ENCODE results near the gene KHDRBS2. TPM values are rescaled to one million over a fixed set of nuclear protein-coding genes. Genes with fewer than 3 reads are reported as not detected.

Gene KHDRBS2
- total RNA-seq, 4 donors from 2014 or later = 0.47 to 23.9 (median 3.0) TPM

DNA sequence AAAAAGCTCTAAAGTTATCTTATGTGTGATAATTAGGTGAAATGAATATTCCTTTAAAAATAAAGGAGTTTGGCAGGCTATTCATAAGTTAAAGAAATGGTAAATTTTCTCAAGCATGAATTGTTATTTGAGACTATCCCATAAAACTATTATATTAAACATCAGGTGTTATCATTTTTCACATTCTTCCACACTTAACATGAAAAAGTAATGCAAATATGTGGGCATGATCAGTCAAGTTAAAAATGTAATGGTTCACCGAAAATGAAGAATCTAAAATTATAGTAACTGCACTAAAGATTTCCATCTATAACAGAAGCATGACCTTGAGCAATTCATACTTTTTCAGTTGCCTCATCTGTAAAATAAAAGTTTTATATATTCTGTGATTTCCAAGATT lies 110.8 kb downstream of the KHDRBS2 start:
- Histone ChIP-seq H3K4me1 (no peaks in the 10 kb centered on the region), H3K36me3 (no peaks in the 10 kb centered on the region), H3K9me3 (no peaks in the 10 kb centered on the region), H3K4me3 (no peak overlapping the region), H3K27me3 (no peaks in the 10 kb centered on the region), H3K27ac (no peak overlapping the region)
- DNase-seq = no peak
- no peak for TF ChIP-seq POLR2A (IDR thresholded peaks at IDR 0.05)
- TF ChIP-seq, protein P1, sequence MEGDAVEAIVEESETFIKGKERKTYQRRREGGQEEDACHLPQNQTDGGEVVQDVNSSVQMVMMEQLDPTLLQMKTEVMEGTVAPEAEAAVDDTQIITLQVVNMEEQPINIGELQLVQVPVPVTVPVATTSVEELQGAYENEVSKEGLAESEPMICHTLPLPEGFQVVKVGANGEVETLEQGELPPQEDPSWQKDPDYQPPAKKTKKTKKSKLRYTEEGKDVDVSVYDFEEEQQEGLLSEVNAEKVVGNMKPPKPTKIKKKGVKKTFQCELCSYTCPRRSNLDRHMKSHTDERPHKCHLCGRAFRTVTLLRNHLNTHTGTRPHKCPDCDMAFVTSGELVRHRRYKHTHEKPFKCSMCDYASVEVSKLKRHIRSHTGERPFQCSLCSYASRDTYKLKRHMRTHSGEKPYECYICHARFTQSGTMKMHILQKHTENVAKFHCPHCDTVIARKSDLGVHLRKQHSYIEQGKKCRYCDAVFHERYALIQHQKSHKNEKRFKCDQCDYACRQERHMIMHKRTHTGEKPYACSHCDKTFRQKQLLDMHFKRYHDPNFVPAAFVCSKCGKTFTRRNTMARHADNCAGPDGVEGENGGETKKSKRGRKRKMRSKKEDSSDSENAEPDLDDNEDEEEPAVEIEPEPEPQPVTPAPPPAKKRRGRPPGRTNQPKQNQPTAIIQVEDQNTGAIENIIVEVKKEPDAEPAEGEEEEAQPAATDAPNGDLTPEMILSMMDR (IDR thresholded peaks at IDR 0.05) = no peak

DNA sequence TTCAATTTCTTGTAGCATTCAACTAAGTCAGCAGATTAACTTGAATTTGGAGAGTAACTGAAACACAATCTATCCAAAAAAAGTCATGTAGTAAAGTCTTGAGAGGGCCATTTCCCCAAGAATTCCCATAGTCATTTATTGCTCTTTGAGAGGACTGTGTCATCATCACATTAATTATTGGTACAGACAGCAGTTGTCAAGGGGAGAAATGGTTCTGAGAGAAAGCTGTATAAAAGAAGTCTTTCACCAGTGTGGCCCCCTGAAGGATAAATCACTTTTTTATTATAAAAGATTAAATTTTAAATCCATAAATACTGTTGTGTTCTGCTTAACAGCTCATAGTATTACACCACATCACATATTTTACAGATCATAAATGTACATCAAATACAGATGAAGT lies 111.5 kb downstream of the KHDRBS2 start:
- Histone ChIP-seq H3K27me3 (no peaks in the 10 kb centered on the region), H3K4me1 (no peaks in the 10 kb centered on the region), H3K27ac (no peak overlapping the region), H3K36me3 (no peaks in the 10 kb centered on the region), H3K4me3 (no peak overlapping the region), H3K9me3 (no peaks in the 10 kb centered on the region)
- TF ChIP-seq, protein P1 (IDR thresholded peaks at IDR 0.05) = no peak
- TF ChIP-seq POLR2A (IDR thresholded peaks at IDR 0.05) = no peak
- DNase-seq = no peak

DNA sequence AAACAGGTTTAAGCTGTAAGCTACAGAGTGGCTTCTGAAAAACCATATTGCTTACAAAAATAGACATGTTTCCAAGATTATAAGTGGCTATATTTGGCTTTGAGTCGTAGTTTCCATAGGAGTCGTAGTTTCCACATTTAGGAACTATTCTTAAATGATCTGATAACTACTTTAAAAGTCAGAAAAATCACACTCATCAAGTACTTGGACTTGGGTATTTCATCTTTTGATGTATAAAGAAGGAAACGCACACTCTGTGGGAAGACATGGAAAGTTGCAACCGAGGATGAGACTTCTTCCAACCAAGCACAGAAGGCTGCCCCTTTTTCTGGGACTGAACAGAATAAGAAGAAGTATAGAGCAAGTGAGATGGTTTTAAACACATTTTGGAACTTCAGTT lies 118.3 kb downstream of the KHDRBS2 start:
- TF ChIP-seq, protein P1 (IDR thresholded peaks at IDR 0.05) = no peak
- TF ChIP-seq POLR2A (IDR thresholded peaks at IDR 0.05) = no peak
- Histone ChIP-seq H3K36me3 (no peaks in the 10 kb centered on the region), H3K9me3 (no peaks in the 10 kb centered on the region), H3K4me1 (no peaks in the 10 kb centered on the region), H3K4me3 (no peak overlapping the region), H3K27ac (no peak overlapping the region), H3K27me3 (no peaks in the 10 kb centered on the region)
- DNase-seq = no peak

DNA sequence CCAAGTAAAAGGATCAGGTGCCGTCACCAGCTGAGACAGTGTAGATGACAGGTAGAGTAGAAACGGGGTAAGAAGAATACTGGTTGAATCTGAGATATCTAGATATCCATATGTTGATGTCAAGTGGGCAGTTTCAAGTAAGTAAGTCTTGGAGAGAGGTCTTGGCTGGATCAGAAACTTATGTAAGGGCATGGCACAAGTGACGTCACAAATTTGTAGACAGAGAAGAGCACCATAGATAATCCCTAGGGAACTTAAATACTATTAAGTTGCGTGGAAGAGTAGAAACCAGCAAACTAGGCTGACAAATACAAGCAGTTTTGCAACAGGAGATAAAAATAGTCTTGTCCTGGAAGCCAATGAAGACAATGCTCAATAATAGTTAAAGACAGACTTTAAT lies 123.2 kb downstream of the KHDRBS2 start:
- DNase-seq = no peak
- no peaks in the 10 kb centered on the region for H3K36me3 ChIP-seq
- H3K4me3 ChIP-seq = no peak overlapping the region
- no peaks in the 10 kb centered on the region for H3K9me3 ChIP-seq
- H3K4me1 ChIP-seq = no peaks in the 10 kb centered on the region
- H3K27me3 ChIP-seq = no peaks in the 10 kb centered on the region
- H3K27ac ChIP-seq = no peak overlapping the region
- TF ChIP-seq, protein P1 (IDR thresholded peaks at IDR 0.05) = no peak
- TF ChIP-seq POLR2A (IDR thresholded peaks at IDR 0.05) = no peak

DNA sequence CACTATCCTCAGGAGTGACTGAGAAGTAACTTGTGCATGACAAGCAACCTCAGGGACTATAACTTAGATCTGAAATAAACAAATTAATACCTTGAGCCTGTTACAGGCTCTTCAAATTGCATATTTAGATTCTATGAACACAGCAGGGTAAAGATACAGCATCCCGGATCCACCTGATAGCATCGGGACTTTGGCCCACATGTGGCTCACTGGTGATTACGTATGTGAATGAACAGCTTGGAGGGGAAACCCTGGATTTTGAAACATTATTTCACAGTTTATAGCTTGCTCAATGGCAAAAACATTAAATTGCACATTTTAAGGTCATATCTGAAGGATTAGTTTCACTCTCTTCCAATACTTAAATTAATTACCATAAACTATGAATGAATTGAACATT lies 133.2 kb downstream of the KHDRBS2 start:
- Histone ChIP-seq H3K27me3 (no peaks in the 10 kb centered on the region), H3K27ac (no peak overlapping the region), H3K9me3 (no peaks in the 10 kb centered on the region), H3K36me3 (no peaks in the 10 kb centered on the region), H3K4me3 (no peak overlapping the region), H3K4me1 (no peaks in the 10 kb centered on the region)
- TF ChIP-seq POLR2A (IDR thresholded peaks at IDR 0.05) = no peak
- TF ChIP-seq, protein P1 (IDR thresholded peaks at IDR 0.05) = no peak
- no peak for DNase-seq

DNA sequence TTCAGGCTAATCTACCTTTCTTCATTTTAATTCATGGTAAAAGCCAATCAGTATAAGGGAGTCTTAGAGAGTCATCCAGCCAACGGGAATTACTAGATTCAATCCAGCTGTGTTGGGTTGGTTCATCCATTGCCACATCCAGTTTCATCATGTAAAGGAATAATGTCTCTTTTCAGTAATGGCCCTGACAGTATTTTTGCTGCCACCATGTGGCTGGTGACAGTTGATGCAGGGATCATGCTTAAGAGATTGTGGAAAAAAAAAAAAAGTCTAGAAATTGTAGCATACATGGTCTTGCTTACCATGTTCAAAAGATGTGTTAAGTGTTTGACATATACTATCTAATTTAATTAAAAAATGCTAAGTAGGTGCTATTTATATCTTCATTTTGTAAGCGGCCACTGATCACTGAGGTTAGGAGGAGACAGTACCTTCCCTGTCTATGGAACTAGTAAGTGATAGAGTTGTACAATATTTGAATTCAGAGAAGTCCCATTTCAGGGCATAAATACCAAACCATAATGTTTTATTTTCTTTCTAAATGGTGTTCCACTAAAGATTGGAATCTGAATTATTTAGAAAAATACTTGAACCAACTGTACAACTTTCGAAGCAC lies 135.9 kb downstream of the KHDRBS2 start:
- no peak overlapping the region for H3K4me3 ChIP-seq
- H3K36me3 ChIP-seq = no peaks in the 10 kb centered on the region
- peak in 1 of 3 donors; percentile 51 for DNase-seq
- no peak overlapping the region for H3K27ac ChIP-seq
- no peaks in the 10 kb centered on the region for H3K4me1 ChIP-seq
- H3K9me3 ChIP-seq = no peaks in the 10 kb centered on the region
- TF ChIP-seq, protein P1 (IDR thresholded peaks at IDR 0.05) = peak; percentile 17 to 69 (median 47)
- TF ChIP-seq POLR2A (IDR thresholded peaks at IDR 0.05) = no peak
- H3K27me3 ChIP-seq = no peaks in the 10 kb centered on the region

Data from Peyer's patch (tissue), 4 donors.